Gastroesophageal sphincter (tissue), 3 donors: Measurements from ENCODE around the gene KCNJ12.

Experiments used
- CTCF ChIP-seq, 4 experiments: fragments of 200-600 bp in 2 of 4; fragments of 450-650 bp in 2 of 4; sonication (generic) in 1 of 4; IDR thresholded peaks; one replicate each; pipeline ENCODE4 v1.5.1; 2017 to 2019; ENCODE audit warnings: antibody characterized with exemption in 4 of 4, mild to moderate bottlenecking in 2 of 4, moderate library complexity in 2 of 4
- POLR2A ChIP-seq, 2 donors: fragments of 450-650 bp; IDR thresholded peaks; one replicate each; pipeline ENCODE4 v1.6.1; 2017; ENCODE audit warnings: antibody characterized with exemption in 2 of 2, mild to moderate bottlenecking in 2 of 2, moderate library complexity in 1 of 2
- POLR2AphosphoS5 ChIP-seq: sonication (generic); formaldehyde crosslinking; IDR thresholded peaks from one replicate; pipeline ENCODE4 v1.6.1; 2017; ENCODE audit warnings: antibody characterized with exemption

- TF ChIP-seq CTCF (IDR thresholded peaks at IDR 0.05) = no peak
- TF ChIP-seq POLR2AphosphoS5 = no peak
- TF ChIP-seq POLR2A (IDR thresholded peaks at IDR 0.05) = no peak
Measured at GRCh38 chr17:21376081-21376758, at the start of gene KCNJ12.
